ENCODE data around the gene SLF2.

- TF ChIP-seq CTCF (IDR thresholded peaks at IDR 0.05; ENCODE audit: low read length) = no peak
- TF ChIP-seq EZH2 (IDR thresholded peaks at IDR 0.05; ENCODE audit: borderline replicate concordance, low read length) = no peak
These were observed 31.1 kb upstream of the SLF2 start for GRCh38 chr10:100881556-100882213.
